Measurements from ENCODE around the gene RERE. TPM values are rescaled to one million over a fixed set of nuclear protein-coding genes. Genes with fewer than 3 reads are reported as not detected.

The RERE gene
- total and polyA plus RNA-seq, 2 experiments from 2014 or later = 148 to 170 TPM

DNA sequence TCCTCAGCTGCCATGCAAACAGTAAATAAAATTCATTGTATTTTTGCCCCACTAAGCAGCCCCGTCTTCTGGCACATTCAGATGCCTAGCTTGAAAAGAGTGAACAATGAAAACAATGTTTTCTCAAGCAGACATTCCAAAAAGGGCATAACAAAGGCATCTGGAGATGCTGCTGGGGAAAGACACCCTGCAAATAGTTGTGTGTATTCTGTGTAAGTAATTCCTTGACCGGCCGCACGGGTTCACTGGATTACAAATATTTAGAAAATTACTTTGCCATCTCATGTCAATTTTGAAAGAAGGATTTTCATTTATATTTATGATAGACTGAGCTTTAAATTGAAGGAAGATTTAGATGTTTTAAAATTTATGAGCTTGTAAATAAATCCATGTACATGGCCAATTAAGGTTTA, 357.3 kb downstream of the RERE start:
- no peaks in the 10 kb centered on the region for H4K20me1 ChIP-seq (replicated peaks; ENCODE audit: insufficient read depth)
- H3K36me3 ChIP-seq (ENCODE audit: insufficient read depth) = no peaks in the 10 kb centered on the region
- Mint-ChIP-seq H3K4me1 (peaks cover 73% of the 10 kb centered on the region), H3K4me3 (peak overlapping the region; percentile 53), H3K36me3 (ENCODE audit: low read depth) (peaks cover 7% of the 10 kb centered on the region; the same call in 1 of the 3 replicates), H3K9me3 (no peaks in the 10 kb centered on the region), H3K27me3 (ENCODE audit: insufficient read depth, low read depth, poor library complexity) (peaks cover 3% of the 10 kb centered on the region), H3K27ac (peak overlapping the region; percentile 95)
- H3K4me3 ChIP-seq = peak overlapping the region; percentile 30
- peak; percentile 73 for ATAC-seq
- peak overlapping the region; percentile 63 for H3K4me2 ChIP-seq
- no peaks in the 10 kb centered on the region for H3K27me3 ChIP-seq (ENCODE audit: insufficient read depth)
- TF ChIP-seq, protein P1, sequence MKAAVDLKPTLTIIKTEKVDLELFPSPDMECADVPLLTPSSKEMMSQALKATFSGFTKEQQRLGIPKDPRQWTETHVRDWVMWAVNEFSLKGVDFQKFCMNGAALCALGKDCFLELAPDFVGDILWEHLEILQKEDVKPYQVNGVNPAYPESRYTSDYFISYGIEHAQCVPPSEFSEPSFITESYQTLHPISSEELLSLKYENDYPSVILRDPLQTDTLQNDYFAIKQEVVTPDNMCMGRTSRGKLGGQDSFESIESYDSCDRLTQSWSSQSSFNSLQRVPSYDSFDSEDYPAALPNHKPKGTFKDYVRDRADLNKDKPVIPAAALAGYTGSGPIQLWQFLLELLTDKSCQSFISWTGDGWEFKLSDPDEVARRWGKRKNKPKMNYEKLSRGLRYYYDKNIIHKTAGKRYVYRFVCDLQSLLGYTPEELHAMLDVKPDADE (IDR thresholded peaks at IDR 0.05) = no peak
- TF ChIP-seq NANOG (IDR thresholded peaks at IDR 0.05; ENCODE audit: borderline replicate concordance) (peak; percentile 64; the same call in 1 of the 2 replicates), POLR2AphosphoS5 (IDR thresholded peaks at IDR 0.05; ENCODE audit: low read depth) (no peak), EZH2phosphoT487 (IDR thresholded peaks at IDR 0.05; ENCODE audit: unreplicated experiment) (no peak)
- TF ChIP-seq, protein P2, sequence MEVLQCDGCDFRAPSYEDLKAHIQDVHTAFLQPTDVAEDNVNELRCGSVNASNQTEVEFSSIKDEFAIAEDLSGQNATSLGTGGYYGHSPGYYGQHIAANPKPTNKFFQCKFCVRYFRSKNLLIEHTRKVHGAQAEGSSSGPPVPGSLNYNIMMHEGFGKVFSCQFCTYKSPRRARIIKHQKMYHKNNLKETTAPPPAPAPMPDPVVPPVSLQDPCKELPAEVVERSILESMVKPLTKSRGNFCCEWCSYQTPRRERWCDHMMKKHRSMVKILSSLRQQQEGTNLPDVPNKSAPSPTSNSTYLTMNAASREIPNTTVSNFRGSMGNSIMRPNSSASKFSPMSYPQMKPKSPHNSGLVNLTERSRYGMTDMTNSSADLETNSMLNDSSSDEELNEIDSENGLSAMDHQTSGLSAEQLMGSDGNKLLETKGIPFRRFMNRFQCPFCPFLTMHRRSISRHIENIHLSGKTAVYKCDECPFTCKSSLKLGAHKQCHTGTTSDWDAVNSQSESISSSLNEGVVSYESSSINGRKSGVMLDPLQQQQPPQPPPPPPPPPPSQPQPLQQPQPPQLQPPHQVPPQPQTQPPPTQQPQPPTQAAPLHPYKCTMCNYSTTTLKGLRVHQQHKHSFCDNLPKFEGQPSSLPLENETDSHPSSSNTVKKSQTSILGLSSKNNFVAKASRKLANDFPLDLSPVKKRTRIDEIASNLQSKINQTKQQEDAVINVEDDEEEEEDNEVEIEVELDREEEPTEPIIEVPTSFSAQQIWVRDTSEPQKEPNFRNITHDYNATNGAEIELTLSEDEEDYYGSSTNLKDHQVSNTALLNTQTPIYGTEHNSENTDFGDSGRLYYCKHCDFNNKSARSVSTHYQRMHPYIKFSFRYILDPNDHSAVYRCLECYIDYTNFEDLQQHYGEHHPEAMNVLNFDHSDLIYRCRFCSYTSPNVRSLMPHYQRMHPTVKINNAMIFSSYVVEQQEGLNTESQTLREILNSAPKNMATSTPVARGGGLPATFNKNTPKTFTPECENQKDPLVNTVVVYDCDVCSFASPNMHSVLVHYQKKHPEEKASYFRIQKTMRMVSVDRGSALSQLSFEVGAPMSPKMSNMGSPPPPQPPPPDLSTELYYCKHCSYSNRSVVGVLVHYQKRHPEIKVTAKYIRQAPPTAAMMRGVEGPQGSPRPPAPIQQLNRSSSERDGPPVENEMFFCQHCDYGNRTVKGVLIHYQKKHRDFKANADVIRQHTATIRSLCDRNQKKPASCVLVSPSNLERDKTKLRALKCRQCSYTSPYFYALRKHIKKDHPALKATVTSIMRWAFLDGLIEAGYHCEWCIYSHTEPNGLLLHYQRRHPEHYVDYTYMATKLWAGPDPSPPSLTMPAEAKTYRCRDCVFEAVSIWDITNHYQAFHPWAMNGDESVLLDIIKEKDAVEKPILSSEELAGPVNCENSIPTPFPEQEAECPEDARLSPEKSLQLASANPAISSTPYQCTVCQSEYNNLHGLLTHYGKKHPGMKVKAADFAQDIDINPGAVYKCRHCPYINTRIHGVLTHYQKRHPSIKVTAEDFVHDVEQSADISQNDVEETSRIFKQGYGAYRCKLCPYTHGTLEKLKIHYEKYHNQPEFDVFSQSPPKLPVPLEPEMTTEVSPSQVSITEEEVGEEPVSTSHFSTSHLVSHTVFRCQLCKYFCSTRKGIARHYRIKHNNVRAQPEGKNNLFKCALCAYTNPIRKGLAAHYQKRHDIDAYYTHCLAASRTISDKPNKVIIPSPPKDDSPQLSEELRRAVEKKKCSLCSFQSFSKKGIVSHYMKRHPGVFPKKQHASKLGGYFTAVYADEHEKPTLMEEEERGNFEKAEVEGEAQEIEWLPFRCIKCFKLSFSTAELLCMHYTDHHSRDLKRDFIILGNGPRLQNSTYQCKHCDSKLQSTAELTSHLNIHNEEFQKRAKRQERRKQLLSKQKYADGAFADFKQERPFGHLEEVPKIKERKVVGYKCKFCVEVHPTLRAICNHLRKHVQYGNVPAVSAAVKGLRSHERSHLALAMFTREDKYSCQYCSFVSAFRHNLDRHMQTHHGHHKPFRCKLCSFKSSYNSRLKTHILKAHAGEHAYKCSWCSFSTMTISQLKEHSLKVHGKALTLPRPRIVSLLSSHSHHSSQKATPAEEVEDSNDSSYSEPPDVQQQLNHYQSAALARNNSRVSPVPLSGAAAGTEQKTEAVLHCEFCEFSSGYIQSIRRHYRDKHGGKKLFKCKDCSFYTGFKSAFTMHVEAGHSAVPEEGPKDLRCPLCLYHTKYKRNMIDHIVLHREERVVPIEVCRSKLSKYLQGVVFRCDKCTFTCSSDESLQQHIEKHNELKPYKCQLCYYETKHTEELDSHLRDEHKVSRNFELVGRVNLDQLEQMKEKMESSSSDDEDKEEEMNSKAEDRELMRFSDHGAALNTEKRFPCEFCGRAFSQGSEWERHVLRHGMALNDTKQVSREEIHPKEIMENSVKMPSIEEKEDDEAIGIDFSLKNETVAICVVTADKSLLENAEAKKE (CRISPR knock-in tag; IDR thresholded peaks at IDR 0.05) = peak; percentile 56; the same call in 1 of the 2 replicates
- TF ChIP-seq, protein P3, sequence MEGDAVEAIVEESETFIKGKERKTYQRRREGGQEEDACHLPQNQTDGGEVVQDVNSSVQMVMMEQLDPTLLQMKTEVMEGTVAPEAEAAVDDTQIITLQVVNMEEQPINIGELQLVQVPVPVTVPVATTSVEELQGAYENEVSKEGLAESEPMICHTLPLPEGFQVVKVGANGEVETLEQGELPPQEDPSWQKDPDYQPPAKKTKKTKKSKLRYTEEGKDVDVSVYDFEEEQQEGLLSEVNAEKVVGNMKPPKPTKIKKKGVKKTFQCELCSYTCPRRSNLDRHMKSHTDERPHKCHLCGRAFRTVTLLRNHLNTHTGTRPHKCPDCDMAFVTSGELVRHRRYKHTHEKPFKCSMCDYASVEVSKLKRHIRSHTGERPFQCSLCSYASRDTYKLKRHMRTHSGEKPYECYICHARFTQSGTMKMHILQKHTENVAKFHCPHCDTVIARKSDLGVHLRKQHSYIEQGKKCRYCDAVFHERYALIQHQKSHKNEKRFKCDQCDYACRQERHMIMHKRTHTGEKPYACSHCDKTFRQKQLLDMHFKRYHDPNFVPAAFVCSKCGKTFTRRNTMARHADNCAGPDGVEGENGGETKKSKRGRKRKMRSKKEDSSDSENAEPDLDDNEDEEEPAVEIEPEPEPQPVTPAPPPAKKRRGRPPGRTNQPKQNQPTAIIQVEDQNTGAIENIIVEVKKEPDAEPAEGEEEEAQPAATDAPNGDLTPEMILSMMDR (conservative IDR thresholded peaks at IDR 0.05; ENCODE audit: low read depth in 2 of 2) = peak in 1 of 2 experiments; percentile 54; a peak in 2 of 4 replicates
- H2AFZ ChIP-seq = no peak overlapping the region
- no peaks in the 10 kb centered on the region for H3K9me2 ChIP-seq (ENCODE audit: insufficient read depth)
- H3K27ac ChIP-seq (ENCODE audit: low read depth) = peak overlapping the region; percentile 90
- H3K79me2 ChIP-seq (replicated peaks; ENCODE audit: insufficient read depth) = peaks cover 41% of the 10 kb centered on the region
- peaks cover 65% of the 10 kb centered on the region for H3K4me1 ChIP-seq (ENCODE audit: insufficient read depth)
- peak; percentile 89 for DNase-seq (ENCODE audit: low spot score)
- no peaks in the 10 kb centered on the region; the same call in 1 of the 2 replicates for H3F3A ChIP-seq (replicated peaks; ENCODE audit: low read depth)
